Adipose tissue (tissue), 3 donors: Measurements from ENCODE around the gene EPB41L1. TPM values are rescaled to one million over a fixed set of nuclear protein-coding genes. Genes with fewer than 3 reads are reported as not detected.

Source experiments
- H3K27ac ChIP-seq: one replicate; pipeline ENCODE4 v1.5.1; 2013; ENCODE audit warnings: low read depth, low read length
- WGBS, 3 donors: extraction: QIAGEN DNeasy Blood & Tissue Kit; methylation state at CpG; one replicate each; pipeline ENCODE4 v1.1.7; 2013; 5-methylcytosine and 5-hydroxymethylcytosine counted together
- polyA plus RNA-seq, 3 donors: library from polyadenylated mRNA; stranded (reverse); fragments of 200-250 nt; gene quantifications; one replicate each; pipeline ENCODE4 v1.2.3, GENCODE V29; 2013
- donor health status: healthy with polysubstance abuse.
- donor health status: Bipolar disorder and iron deficiency.
- donor health status: healthy.

Gene EPB41L1
- polyA plus RNA-seq, 3 donors = 13.8 to 28.8 (median 28.3) TPM

DNA sequence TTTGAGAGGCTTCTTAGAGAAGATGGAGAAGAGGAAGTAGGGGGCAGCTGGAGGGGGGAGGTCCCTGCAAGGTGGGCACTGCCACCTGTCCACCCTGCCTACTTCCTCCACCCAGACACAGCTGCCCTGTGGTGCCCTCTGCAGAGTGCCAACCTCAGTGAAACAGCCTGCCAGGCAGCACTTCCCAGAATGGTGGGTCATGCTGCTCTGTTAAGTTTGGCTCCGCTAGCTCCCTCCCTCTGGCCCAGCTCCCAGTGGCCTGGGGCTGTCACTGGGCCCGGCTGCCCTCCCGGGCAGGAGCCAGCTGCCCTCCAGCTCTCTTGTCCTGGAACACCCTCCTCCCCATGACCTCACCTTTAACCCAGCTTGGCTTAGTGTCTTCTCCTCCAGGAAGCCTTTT, 5.1 kb upstream of the EPB41L1 start:
- H3K27ac ChIP-seq = no peak overlapping the region
- WGBS, 3 donors = 28 to 74% (median 67%) methylated on average over 3 of the region's 3 CpGs

DNA sequence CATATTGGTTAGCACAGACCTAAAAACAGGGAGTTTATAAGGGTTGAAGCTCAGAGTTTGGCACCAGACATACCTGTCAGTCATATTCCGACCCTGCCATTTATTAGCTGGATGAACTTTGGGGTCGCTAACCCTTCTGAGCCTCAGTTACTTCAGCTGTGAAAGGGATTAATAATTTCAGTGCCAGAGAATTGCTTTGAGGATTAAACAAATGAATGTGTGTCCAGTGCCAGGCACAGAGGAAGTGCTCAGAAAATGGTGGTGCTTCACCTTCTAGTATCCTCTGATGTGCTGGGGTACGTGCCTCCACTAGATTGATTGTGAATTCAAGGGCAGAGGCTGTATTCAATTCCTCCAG, 4.1 kb upstream of the EPB41L1 start:
- WGBS, 3 donors = 88 to 90% (median 90%) methylated on average over 3 of the region's 3 CpGs
- H3K27ac ChIP-seq = no peak overlapping the region

GRCh38 chr20:36150847-36151539, 3.5 kb upstream of the EPB41L1 start:
- no peak overlapping the region for H3K27ac ChIP-seq
- WGBS, 3 donors = 49 to 82% (median 70%) methylated on average over 4 of the region's 4 CpGs

- no peak overlapping the region for H3K27ac ChIP-seq
- WGBS, 3 donors = 35 to 75% (median 48%) methylated on average over 4 of the region's 4 CpGs
These were observed 2.3 kb upstream of the EPB41L1 start for GRCh38 chr20:36152261-36152660.

- no peak overlapping the region for H3K27ac ChIP-seq
- WGBS, 3 donors = 86 to 88% (median 87%) methylated on average over 4 of the region's 4 CpGs
These were observed 1.3 kb upstream of the EPB41L1 start for GRCh38 chr20:36153204-36153603.

DNA sequence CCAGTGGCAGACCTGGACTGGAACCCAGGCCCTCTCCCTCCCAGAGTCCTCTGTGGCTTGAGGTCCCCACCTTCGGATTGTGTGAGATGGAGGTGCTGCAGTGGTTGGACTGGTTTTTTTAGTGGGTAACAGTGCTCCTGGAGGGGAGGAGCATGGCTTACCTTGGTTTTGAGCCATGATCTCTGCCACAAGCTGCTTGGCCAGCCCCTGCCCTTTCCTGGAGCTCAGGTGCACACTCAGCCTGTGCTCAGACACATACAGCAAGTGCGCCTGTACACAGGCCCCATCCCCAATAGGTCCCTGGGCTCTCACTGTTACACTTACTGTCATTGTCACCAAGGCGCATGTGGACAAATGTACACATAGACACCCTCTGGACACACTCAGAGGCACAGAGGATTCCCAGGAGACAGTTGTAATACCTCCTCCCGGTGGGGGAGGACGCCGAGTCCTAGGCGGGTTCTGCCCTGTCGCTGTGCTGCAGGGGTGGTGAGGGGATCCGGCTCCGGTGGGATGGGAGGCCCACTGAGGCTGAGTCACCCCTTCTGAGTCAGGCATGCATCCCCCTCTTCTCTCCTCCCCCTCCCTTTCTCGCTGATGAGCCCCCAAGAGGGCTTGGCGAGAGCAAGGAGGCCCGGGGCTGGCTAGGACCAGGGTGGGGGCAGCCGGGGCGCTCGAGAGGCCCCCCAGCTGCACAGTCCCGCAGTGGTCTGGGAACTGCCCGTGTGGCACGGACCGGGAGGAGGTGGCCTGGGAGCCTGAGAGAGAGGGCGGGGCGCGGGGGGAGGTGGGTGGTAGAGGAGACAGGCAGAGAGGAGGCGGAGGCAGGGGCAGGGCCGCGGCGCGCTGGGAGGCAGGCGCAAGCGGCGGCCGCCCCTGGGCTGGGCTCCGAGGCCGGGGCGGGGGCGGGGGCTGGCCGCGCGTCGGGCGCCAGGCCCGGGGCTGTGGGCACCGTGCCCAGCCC, 522 bp upstream of the EPB41L1 start:
- H3K27ac ChIP-seq = no peak overlapping the region
- 11 to 16% (median 12%) methylated on average over 22 to 41 of the region's 43 CpGs for WGBS, 3 donors

GRCh38 chr20:36155629-36155971, 1.1 kb downstream of the EPB41L1 start:
- no peak overlapping the region for H3K27ac ChIP-seq
- 72 to 86% (median 73%) methylated on average over 7 to 8 of the region's 8 CpGs for WGBS, 3 donors

- 82 to 92% (median 89%) methylated on average over 4 of the region's 4 CpGs for WGBS, 3 donors
- H3K27ac ChIP-seq = no peak overlapping the region
These were observed 1.5 kb downstream of the EPB41L1 start for GRCh38 chr20:36155991-36156390.

- 80 to 92% (median 83%) methylated on average over 1 of the region's 1 CpG for WGBS, 3 donors
- no peak overlapping the region for H3K27ac ChIP-seq
These were observed 3.1 kb downstream of the EPB41L1 start for GRCh38 chr20:36157610-36158009.

- H3K27ac ChIP-seq = no peak overlapping the region
- WGBS, 3 donors = 69 to 80% (median 72%) methylated on average over 9 of the region's 9 CpGs
These were observed 3.7 kb downstream of the EPB41L1 start for GRCh38 chr20:36158160-36158741.

- no peak overlapping the region for H3K27ac ChIP-seq
These were observed 5.3 kb downstream of the EPB41L1 start for GRCh38 chr20:36159833-36160232.

DNA sequence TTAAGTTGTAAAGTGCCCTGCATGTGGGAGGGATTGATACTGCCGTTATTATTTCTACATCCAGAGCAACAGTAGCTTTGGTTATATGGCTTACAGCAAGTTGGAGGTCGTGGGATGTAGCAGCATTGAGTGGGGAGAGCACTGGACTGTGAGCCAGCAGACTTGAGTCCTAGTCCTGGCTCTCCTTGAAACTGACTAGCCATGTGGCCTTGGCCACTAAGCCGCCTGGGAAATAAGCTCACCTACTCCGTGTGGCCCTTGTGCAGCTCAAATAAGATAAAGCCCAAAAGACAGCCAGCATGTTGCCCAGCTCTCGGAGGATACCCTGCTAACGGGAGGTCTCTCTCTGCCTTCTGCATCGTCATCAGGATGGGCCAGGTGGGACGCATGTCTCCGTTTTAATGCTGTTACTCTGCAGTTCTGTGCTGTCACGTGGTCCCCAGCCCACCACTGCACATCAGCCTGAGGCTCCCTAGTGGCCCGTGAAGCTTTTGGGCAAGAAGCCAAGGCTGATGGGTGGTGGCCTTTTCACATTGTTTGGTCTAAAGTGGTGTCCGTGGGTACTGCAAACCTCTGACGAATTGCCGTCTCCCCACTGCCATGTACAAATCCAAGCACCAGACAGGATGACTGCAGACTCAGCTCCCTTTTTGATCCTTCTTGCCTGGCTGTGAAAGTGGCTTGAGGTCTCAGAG, 7.9 kb downstream of the EPB41L1 start:
- H3K27ac ChIP-seq = no peak overlapping the region
- 45 to 54% (median 54%) methylated on average over 14 of the region's 14 CpGs for WGBS, 3 donors

GRCh38 chr20:36167902-36168503, 13.5 kb downstream of the EPB41L1 start:
- H3K27ac ChIP-seq = no peak overlapping the region
- 80 to 89% (median 82%) methylated on average over 4 of the region's 4 CpGs for WGBS, 3 donors

- 82 to 87% (median 83%) methylated on average over 10 of the region's 10 CpGs for WGBS, 3 donors
These were observed 16.1 kb downstream of the EPB41L1 start for GRCh38 chr20:36170542-36171215.

GRCh38 chr20:36173451-36173933, 19.0 kb downstream of the EPB41L1 start:
- H3K27ac ChIP-seq = no peak overlapping the region
- whole genome bisulfite sequencing, 3 donors = 34 to 55% (median 36%) methylated on average over 11 of the region's 11 CpGs

More at GRCh38 chr20:36170542-36171215, 16.1 kb downstream of the EPB41L1 start:
- H3K27ac ChIP-seq = no peak overlapping the region

- no peak overlapping the region for H3K27ac ChIP-seq
- WGBS, 3 donors = 94 to 98% (median 94%) methylated on average over 5 of the region's 5 CpGs
These were observed 20.5 kb downstream of the EPB41L1 start for GRCh38 chr20:36175016-36175415.

DNA sequence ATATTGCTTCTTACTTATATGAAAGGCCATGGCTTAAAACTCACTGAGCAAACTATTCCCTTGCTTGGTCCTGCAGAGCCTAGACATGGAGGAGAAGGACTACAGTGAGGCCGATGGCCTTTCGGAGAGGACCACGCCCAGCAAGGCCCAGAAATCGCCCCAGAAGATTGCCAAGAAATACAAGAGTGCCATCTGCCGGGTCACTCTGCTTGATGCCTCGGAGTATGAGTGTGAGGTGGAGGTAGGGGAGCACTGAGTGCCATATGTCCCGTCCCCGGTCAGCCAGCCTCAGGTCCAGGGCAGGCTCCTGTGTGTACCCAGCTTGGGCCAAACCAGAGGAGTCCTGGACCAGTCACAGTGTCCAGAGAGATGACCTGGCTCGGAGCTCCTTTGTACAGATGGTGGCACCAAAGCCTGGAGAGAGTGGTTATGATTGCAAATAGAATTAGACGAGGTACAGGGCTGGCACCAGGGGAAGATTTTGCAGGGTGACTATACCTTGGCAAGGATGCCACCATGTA, 21.0 kb downstream of the EPB41L1 start:
- no peak overlapping the region for H3K27ac ChIP-seq
- WGBS, 3 donors = 89 to 93% (median 91%) methylated on average over 10 of the region's 10 CpGs
